K562 (cell line): ENCODE results near the gene THG1L. TPM values are rescaled to one million over a fixed set of nuclear protein-coding genes. Genes with fewer than 3 reads are reported as not detected.

Experiments used
- ATAC-seq: fragments of 200-7000 bp; cut with Tn5 transposase; 3 replicates; pipeline ENCODE4 v1.9.1; 2020; ENCODE audit warnings: moderate library complexity
- BruUV-seq: library from RNA; stranded (reverse); fragments of 400-500 nt; replicated peaks from 2 replicates; lab custom pipeline; 2021; lab: Mats Ljungman, UMichigan
- CTCF ChIA-PET: fragments of 300-600 bp; formaldehyde crosslinking; extraction: SDS; loops from one replicate; lab custom pipeline; 2021; ENCODE audit warnings: low intra/inter-chr PET ratio; lab: Yijun Ruan, JAX
- POLR2A ChIA-PET: fragments of 300-600, 350-650 bp; sonication (Branson Sonifier 250); formaldehyde crosslinking; extraction: SDS; loops from one replicate; lab custom pipeline; 2021; ENCODE audit warnings: antibody characterized with exemption, inconsistent platforms; lab: Yijun Ruan, JAX
- DNase-seq, 4 experiments: peaks; one replicate each; pipeline versions ENCODE4 v3.0.0 to v3.0.0-alpha.2; 2011 to 2018; ENCODE audit warnings: low spot score in 3 of 4, mixed read lengths in 3 of 4; ENCODE audit errors: extremely low read depth in 1 of 4
- FAIRE-seq: peaks from 2 replicates; lab custom pipeline; 2011; peaks lifted over from hg19 to GRCh38; lab: Jason Lieb, UNC
- H2AFZ ChIP-seq: 2 replicates; pipeline ENCODE4 v1.6.0; 2011; ENCODE audit warnings: low read depth, low read length, control low read depth, inconsistent platforms
- H3K27ac ChIP-seq: fragments of 200-600 bp; 3 replicates; pipeline ENCODE4 v1.8.0; 2011; ENCODE audit warnings: low read depth, mild to moderate bottlenecking, control low read depth, inconsistent platforms, low read length, moderate library complexity, mixed read lengths; ENCODE audit errors: extremely low read depth
- H3K27me3 ChIP-seq, 2 experiments: fragments of 300-600 bp in 1 of 2; 2 replicates in 1 of 2; 3 replicates in 1 of 2; pipeline versions ENCODE4 v1.6.0 to v1.8.0; 2011; ENCODE audit warnings: inconsistent platforms in 2 of 2, low read length in 2 of 2, mild to moderate bottlenecking in 1 of 2, mixed read lengths in 1 of 2, moderate library complexity in 1 of 2; ENCODE audit not compliant: control insufficient read depth in 2 of 2, insufficient read depth in 2 of 2
- H3K36me3 ChIP-seq: fragments of 300-600 bp; 3 replicates; pipeline ENCODE4 v1.8.0; 2011; ENCODE audit warnings: mild to moderate bottlenecking, low read length, inconsistent platforms; ENCODE audit not compliant: control insufficient read depth, insufficient read depth
- H3K4me1 ChIP-seq, 2 experiments: fragments of 200-600 bp in 1 of 2; replicated peaks in 1 of 2; 2 replicates in 1 of 2; 3 replicates in 1 of 2; pipeline versions ENCODE4 v1.5.1 to v1.8.0; 2011; ENCODE audit warnings: inconsistent platforms in 2 of 2, low read length in 2 of 2, mild to moderate bottlenecking in 1 of 2, mixed read lengths in 1 of 2, moderate library complexity in 1 of 2; ENCODE audit not compliant: control insufficient read depth in 2 of 2, insufficient read depth in 2 of 2
- H3K4me2 ChIP-seq: 2 replicates; pipeline ENCODE4 v1.6.1; 2011; ENCODE audit warnings: low read length, control low read depth, inconsistent platforms, mixed read lengths; ENCODE audit not compliant: insufficient read depth
- H3K4me3 ChIP-seq: fragments of 200-600 bp; sonication (generic), shearing (Covaris generic); 2 replicates; pipeline ENCODE4 v1.5.1; 2016; ENCODE audit warnings: control low read depth, inconsistent platforms
- H3K79me2 ChIP-seq: fragments of 200-600 bp; 3 replicates; pipeline ENCODE4 v1.8.0; 2011; ENCODE audit warnings: low read length, inconsistent platforms; ENCODE audit not compliant: control insufficient read depth, insufficient read depth
- H3K9ac ChIP-seq, 2 experiments: 2 replicates each; pipeline versions ENCODE4 v1.6.0 to v1.6.1; 2011; ENCODE audit warnings: low read depth in 2 of 2, low read length in 2 of 2, control low read depth in 1 of 2, inconsistent platforms in 1 of 2, mild to moderate bottlenecking in 1 of 2, mixed read lengths in 1 of 2; ENCODE audit not compliant: insufficient read depth in 1 of 2
- H3K9me1 ChIP-seq: one replicate; pipeline ENCODE4 v1.6.0; 2011; ENCODE audit warnings: inconsistent platforms, mild to moderate bottlenecking, low read length, moderate library complexity; ENCODE audit not compliant: control insufficient read depth, insufficient read depth
- H3K9me3 ChIP-seq: replicated peaks from 2 replicates; pipeline ENCODE4 v1.5.1; 2011; ENCODE audit warnings: low read depth, low read length, inconsistent platforms; ENCODE audit not compliant: control insufficient read depth, insufficient read depth
- H4K20me1 ChIP-seq: replicated peaks from 2 replicates; pipeline ENCODE4 v1.6.1; 2011; ENCODE audit warnings: low read length, inconsistent platforms, mixed read lengths; ENCODE audit not compliant: control insufficient read depth, insufficient read depth
- ASH1L ChIP-seq: fragments of 450-650 bp; IDR thresholded peaks from 2 replicates; pipeline ENCODE4 v1.6.1; 2018; ENCODE audit warnings: borderline replicate concordance, mild to moderate bottlenecking, low read depth; ENCODE audit not compliant: partially characterized antibody
- ATF7 ChIP-seq: fragments of 450-650 bp; IDR thresholded peaks from 2 replicates; pipeline ENCODE4 v1.7.1; 2014; ENCODE audit warnings: mild to moderate bottlenecking, moderate library complexity
- BRD4 ChIP-seq: fragments of 200-600 bp; sonication (generic); IDR thresholded peaks from 2 replicates; pipeline ENCODE4 v1.6.1; 2017; ENCODE audit warnings: inconsistent platforms
- CBFA2T3 ChIP-seq: fragments of 450-650 bp; IDR thresholded peaks from 2 replicates; pipeline ENCODE4 v1.6.1; 2017
- DEAF1 ChIP-seq: fragments of 450-650 bp; formaldehyde crosslinking; IDR thresholded peaks from 2 replicates; pipeline ENCODE4 v1.4.0; 2020; ENCODE audit warnings: mild to moderate bottlenecking, moderate library complexity
- ERF ChIP-seq: fragments of 450-650 bp; formaldehyde crosslinking; IDR thresholded peaks from 2 replicates; pipeline ENCODE4 v1.4.0; 2020; ENCODE audit warnings: mild to moderate bottlenecking, mixed read lengths
- GATA2 ChIP-seq: sonication (generic); formaldehyde crosslinking; IDR thresholded peaks from 2 replicates; pipeline ENCODE4 v1.4.0; 2020; ENCODE audit warnings: mild to moderate bottlenecking, missing genetic modification reagents
- HIVEP1 ChIP-seq: fragments of 250-450 bp; sonication (Bioruptor Pico); IDR thresholded peaks from 2 replicates; pipeline ENCODE4 v1.4.0; 2020; ENCODE audit warnings: mild to moderate bottlenecking
- KLF13 ChIP-seq: fragments of 450-650 bp; IDR thresholded peaks from 2 replicates; pipeline ENCODE4 v1.6.1; 2016; ENCODE audit warnings: missing genetic modification characterization, low read depth, mild to moderate bottlenecking, missing compliant biosample characterization, moderate library complexity, borderline replicate concordance
- MCM2 ChIP-seq: fragments of 450-650 bp; IDR thresholded peaks from 2 replicates; pipeline ENCODE4 v1.6.1; 2017; ENCODE audit warnings: low read depth, mild to moderate bottlenecking
- POLR2AphosphoS5 ChIP-seq: IDR thresholded peaks from 2 replicates; pipeline ENCODE4 v1.6.1; 2011; ENCODE audit warnings: mild to moderate bottlenecking, low read depth, low read length, moderate library complexity; ENCODE audit not compliant: control insufficient read depth, insufficient read depth
- PYGO2 ChIP-seq: fragments of 450-650 bp; IDR thresholded peaks from 2 replicates; pipeline ENCODE4 v1.6.1; 2016; ENCODE audit warnings: mild to moderate bottlenecking, missing genetic modification characterization, moderate library complexity, missing compliant biosample characterization
- RAD21 ChIP-seq, 2 experiments: fragments of 250-450 bp in 1 of 2; fragments of 450-650 bp in 1 of 2; sonication (Bioruptor Pico) in 1 of 2; formaldehyde crosslinking in 1 of 2; IDR thresholded peaks in 1 of 2; conservative IDR thresholded peaks in 1 of 2; 2 replicates each; pipeline versions ENCODE4 v1.4.0 to v1.8.0; 2020 to 2022; ENCODE audit warnings: mild to moderate bottlenecking in 2 of 2, moderate library complexity in 1 of 2
- RBM15 ChIP-seq: fragments of 200-400 bp; formaldehyde crosslinking; IDR thresholded peaks from 2 replicates; pipeline ENCODE4 v1.6.1; 2018; ENCODE audit warnings: mild to moderate bottlenecking, low read length, moderate library complexity; ENCODE audit not compliant: insufficient read depth
- ZNF175 ChIP-seq: fragments of 200-800 bp; sonication (Bioruptor generic); IDR thresholded peaks from 2 replicates; pipeline ENCODE4 v1.6.1; 2016; ENCODE audit warnings: low read depth, mild to moderate bottlenecking, missing genetic modification characterization, missing compliant biosample characterization
- ZNF384 ChIP-seq: IDR thresholded peaks from 2 replicates; pipeline ENCODE4 v1.6.1; 2012; ENCODE audit warnings: low read depth, low read length, improper control_type of control experiment
- WGBS: fragments of 100-300 bp; shearing (Covaris generic); methylation state at CpG from one replicate; pipeline ENCODE4 v1.1.6; 2016; ENCODE audit warnings: low coverage, mixed read lengths; ENCODE audit not compliant: insufficient coverage; ENCODE audit errors: missing lambda C conversion rate; 5-methylcytosine and 5-hydroxymethylcytosine counted together
- in situ Hi-C: fragments of 300-500 bp; cut with MboI; formaldehyde crosslinking; loops from 4 replicates; pipeline ENCODE4 v1.15.0; 2018; ENCODE audit warnings: inconsistent platforms, mixed read lengths
- intact Hi-C: fragments of 100-400 bp; cut with micrococcal nuclease; formaldehyde crosslinking; loops from 2 replicates; pipeline ENCODE4 v1.14.2; 2022
- polyA plus RNA-seq, 8 experiments: library from polyadenylated mRNA; depleted of rRNA in 4 of 8; stranded (reverse) in 5 of 8; unstranded in 3 of 8; fragments of >200 nt; fragmentation: Nextera tagmentation in 2 of 8; fragmentation: Illumina TruSeq in 1 of 8; extraction: Ambion mirVana in 2 of 8; extraction: Trizol in 1 of 8; gene quantifications; 2 replicates each; pipeline versions ENCODE4 v1.2.1 to v1.2.3, GENCODE V29; 2011 to 2014; ENCODE audit warnings: inconsistent platforms in 1 of 8, missing spikeins in 1 of 8
- total RNA-seq, 7 experiments: library from RNA; depleted of rRNA in 6 of 7; stranded (reverse); fragments of >200 nt in 6 of 7; fragmentation: Illumina TruSeq in 2 of 7; extraction: Trizol in 2 of 7; gene quantifications; 2 replicates each; pipeline versions ENCODE4 v1.2.1 to v1.2.3, GENCODE V29; 2011 to 2021; ENCODE audit warnings: low replicate concordance in 1 of 7
- TF ChIP-seq, protein P1 (sequence below): fragments of 450-650 bp; IDR thresholded peaks from 2 replicates; pipeline ENCODE4 v1.6.1; 2016; ENCODE audit warnings: antibody characterized with exemption

The THG1L gene
- total and polyA plus RNA-seq, 9 of the 15 experiments (the other 6 are each of a cell fraction or from before 2014, with no cell fraction given): 21.8 to 40.7 (median 28.0) TPM

DNA sequence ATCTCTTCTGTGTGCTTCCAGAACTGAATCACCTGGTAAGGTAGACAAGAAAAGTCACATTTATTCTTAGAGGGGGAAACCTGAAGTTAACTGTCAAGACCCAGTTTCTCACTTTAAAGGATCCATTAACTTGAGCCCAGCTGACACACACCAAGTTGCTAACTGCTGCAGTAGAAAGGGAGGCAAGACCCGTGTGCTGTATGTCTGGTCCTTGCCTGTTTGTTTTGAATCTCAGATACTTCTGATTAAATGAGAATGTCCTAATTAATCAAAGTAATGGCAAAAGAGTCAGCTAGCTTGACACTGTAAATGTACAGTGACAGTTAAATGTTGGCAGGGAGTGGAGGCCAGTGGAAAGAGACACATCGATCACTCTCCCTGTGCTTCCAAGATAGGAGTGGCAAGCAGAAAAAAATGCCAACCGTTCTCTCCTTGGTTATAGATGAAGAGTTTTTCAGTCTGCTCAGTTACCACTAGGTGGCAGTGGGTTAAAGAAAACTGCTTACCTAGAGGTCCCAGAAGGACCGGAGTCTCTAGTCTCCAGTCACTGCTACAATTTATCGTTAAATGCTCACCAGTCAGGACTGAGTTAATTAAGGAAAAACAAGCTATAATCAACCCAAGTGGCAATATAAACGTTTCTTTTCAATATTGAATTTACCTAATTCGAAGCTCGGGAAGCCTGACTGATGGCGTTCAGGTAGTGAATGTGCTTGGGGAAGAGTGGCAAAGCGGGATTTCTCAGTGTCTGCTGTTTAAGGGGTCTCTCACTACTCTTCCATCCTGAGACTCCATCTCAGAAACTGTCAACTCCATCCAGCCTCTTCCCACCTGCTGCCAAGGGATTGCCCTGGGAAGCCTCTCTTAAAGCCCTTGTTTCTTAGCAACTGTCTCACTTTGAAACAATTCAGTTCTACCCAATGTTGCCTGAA is 30.7 kb downstream of the THG1L start (continued):
- TF ChIP-seq RAD21 (CRISPR knock-in tag; conservative IDR thresholded peaks at IDR 0.05 in 1 of 2, IDR thresholded peaks at IDR 0.05 in 1 of 2) (peak; percentile 67 to 83), ZNF384 (0 out of 2 replicates have a peak, but pooled peaks have one; percentile 22), DEAF1 (0 out of 2 replicates have a peak, but pooled peaks have one; percentile 37), RBM15 (no peak)

DNA sequence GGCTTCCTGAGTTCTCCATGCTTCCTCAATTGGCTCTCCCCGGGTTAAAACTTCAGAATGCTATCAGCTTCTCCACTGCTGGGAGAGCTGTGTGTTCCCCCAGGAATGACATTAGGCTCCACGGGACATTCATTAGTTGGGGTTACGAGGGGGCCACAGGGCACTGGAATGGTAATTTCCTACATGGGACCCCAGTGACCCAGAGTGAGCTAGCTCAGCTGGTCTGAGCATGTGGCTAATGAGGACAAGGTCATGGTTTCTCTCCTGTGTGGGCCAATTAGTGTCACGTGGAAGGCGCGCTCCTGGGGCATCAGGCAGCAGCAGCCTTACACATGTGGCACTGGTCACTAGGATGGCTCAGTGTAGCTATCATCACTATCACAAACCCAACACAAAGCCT is 33.3 kb downstream of the THG1L start:
- DNase-seq (no peak), FAIRE-seq (no peak), ATAC-seq (no peak)
- Histone ChIP-seq H3K4me2 (no peak overlapping the region), H3K9me3 (no peaks in the 10 kb centered on the region), H3K9me1 (no peaks in the 10 kb centered on the region), H2AFZ (no peak overlapping the region), H3K27me3 (peaks cover 17 to 26% of the 10 kb centered on the region in 2 experiments; a peak in 3 of 5 replicates), H3K4me1 (no peaks in the 10 kb centered on the region), H4K20me1 (no peaks in the 10 kb centered on the region), H3K4me3 (no peak overlapping the region), H3K27ac (no peak overlapping the region), H3K79me2 (no peaks in the 10 kb centered on the region), H3K9ac (no peak overlapping the region), H3K36me3 (no peaks in the 10 kb centered on the region)
- ChIA-PET CTCF (no interaction called here), POLR2A (interaction anchor here (0.6 kb wide), 2 partner anchors 13 to 183 kb away, joined by 3 read pairs; no protein-coding TSS in a partner anchor)
- intact Hi-C loops (loop anchor here (10.0 kb wide), 1 partner anchor 150 kb away; no protein-coding TSS in a partner anchor), in situ Hi-C loops (no loop called here)
- no peak for TF ChIP-seq BRD4
- TF ChIP-seq MCM2: no peak
- no peak for TF ChIP-seq ATF7
- no peak for TF ChIP-seq GATA2 (CRISPR knock-in tag)
- no peak for TF ChIP-seq ERF (CRISPR knock-in tag)
- TF ChIP-seq ASH1L: no peak
- no peak for TF ChIP-seq PYGO2
- no peak for TF ChIP-seq KLF13 (tag)
- TF ChIP-seq, protein P1, sequence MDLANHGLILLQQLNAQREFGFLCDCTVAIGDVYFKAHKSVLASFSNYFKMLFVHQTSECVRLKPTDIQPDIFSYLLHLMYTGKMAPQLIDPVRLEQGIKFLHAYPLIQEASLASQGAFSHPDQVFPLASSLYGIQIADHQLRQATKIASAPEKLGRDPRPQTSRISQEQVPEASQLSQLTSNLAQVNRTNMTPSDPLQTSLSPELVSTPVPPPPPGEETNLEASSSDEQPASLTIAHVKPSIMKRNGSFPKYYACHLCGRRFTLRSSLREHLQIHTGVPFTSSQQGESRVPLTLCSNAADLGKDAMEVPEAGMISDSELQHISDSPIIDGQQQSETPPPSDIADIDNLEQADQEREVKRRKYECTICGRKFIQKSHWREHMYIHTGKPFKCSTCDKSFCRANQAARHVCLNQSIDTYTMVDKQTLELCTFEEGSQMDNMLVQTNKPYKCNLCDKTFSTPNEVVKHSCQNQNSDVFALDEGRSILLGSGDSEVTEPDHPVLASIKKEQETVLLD: no peak
- no peak for TF ChIP-seq CBFA2T3
- TF ChIP-seq ZNF175 (CRISPR knock-in tag): no peak
- no peak for TF ChIP-seq POLR2AphosphoS5
- TF ChIP-seq HIVEP1 (CRISPR knock-in tag): no peak
- 5% methylated on average over 6 of the region's 6 CpGs for WGBS
- no TSS peak for BruUV-seq
